ENCODE data around the gene ISLR. TPM values are rescaled to one million over a fixed set of nuclear protein-coding genes. Genes with fewer than 3 reads are reported as not detected.

The ISLR gene
- total RNA-seq, 4 donors from 2014 or later, result 0.91 to 38.0 (median 11.0) TPM

DNA sequence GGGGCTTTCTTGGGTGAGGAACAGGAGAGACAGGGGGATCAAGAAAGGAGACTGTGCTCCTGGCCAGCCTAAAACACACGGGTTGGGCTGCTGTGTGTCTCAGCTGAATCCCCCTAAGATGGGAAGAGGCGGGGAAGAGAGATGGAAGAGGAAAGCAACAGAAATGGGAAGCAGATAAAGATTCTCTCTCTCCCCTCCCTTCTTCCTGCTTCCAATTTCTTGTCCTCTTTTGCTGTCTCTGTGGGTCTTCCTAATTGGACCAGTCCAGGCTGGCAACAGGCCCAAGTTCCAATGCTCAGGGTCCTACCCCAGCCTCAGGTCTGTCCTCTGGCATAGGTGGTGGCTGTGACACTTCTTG lies 36.0 kb upstream of the ISLR start:
- no peak overlapping the region for H3K4me3 ChIP-seq
- WGBS, 2 donors, result 63 to 76% methylated on average over 2 of the region's 2 CpGs
- DNase-seq, result no peak
- H3K4me1 ChIP-seq, result peaks cover 17 to 50% (median 17%) of the 10 kb centered on the region in 3 donors
- peaks cover 17 to 99% (median 30%) of the 10 kb centered on the region in 4 donors for H3K27me3 ChIP-seq
- intact Hi-C loops (cut with DNase I), result no loop called here
- TF ChIP-seq, protein P1, sequence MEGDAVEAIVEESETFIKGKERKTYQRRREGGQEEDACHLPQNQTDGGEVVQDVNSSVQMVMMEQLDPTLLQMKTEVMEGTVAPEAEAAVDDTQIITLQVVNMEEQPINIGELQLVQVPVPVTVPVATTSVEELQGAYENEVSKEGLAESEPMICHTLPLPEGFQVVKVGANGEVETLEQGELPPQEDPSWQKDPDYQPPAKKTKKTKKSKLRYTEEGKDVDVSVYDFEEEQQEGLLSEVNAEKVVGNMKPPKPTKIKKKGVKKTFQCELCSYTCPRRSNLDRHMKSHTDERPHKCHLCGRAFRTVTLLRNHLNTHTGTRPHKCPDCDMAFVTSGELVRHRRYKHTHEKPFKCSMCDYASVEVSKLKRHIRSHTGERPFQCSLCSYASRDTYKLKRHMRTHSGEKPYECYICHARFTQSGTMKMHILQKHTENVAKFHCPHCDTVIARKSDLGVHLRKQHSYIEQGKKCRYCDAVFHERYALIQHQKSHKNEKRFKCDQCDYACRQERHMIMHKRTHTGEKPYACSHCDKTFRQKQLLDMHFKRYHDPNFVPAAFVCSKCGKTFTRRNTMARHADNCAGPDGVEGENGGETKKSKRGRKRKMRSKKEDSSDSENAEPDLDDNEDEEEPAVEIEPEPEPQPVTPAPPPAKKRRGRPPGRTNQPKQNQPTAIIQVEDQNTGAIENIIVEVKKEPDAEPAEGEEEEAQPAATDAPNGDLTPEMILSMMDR (IDR thresholded peaks at IDR 0.05), result no peak
- TF ChIP-seq POLR2A (IDR thresholded peaks at IDR 0.05), result no peak
- no peaks in the 10 kb centered on the region for H3K9me3 ChIP-seq
- H3K27ac ChIP-seq, result no peak overlapping the region
- no peaks in the 10 kb centered on the region for H3K36me3 ChIP-seq

DNA sequence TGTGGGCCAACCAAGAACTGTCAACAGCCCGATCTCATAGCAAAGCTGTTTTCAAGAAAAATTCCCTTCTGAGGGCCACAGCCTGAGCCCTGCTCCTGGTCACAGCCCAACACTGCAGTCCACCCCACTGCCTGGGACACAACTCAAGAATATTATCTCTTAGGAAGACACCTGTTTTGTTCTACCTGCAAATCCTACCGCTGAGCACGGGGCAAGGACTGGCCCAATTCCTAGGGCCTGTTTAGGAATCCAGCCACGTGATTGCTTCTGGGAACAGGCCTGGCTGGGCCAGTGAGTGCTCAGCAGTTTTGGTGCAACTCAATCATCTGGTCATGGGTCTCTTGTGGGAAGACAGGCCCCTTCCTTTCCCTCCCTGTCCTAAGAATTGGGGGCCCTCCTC lies 34.9 kb upstream of the ISLR start:
- no peak for DNase-seq
- H3K27me3 ChIP-seq, result peaks cover 11 to 96% (median 25%) of the 10 kb centered on the region in 4 donors
- intact Hi-C loops (cut with DNase I), result no loop called here
- no peak overlapping the region for H3K4me3 ChIP-seq
- TF ChIP-seq, protein P1 (IDR thresholded peaks at IDR 0.05), result no peak
- no peak for TF ChIP-seq POLR2A (IDR thresholded peaks at IDR 0.05)
- H3K36me3 ChIP-seq, result no peaks in the 10 kb centered on the region
- H3K4me1 ChIP-seq, result peaks cover 17 to 39% (median 17%) of the 10 kb centered on the region in 3 donors
- no peaks in the 10 kb centered on the region for H3K9me3 ChIP-seq
- no peak overlapping the region for H3K27ac ChIP-seq
- WGBS, 2 donors, result 81 to 100% methylated on average over 1 to 3 of the region's 4 CpGs

DNA sequence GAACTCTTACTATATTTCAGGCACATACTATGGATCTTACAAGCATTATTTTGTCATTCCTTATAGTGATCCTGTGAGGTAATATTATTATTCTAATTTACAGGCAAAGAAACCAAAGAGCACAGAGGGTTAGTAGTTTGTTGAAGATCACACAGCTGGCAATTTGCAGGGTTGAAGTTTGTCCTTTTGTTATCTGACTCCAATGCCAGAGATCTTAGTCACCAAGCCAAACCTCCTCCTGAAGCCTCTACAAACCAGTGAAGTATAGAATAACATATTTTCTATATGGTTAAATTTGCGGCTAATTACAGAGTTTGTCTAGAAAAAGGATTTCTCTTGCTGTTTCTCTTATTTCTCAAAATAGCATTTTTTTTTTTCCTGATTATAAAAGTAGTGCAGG lies 31.9 kb upstream of the ISLR start:
- H3K36me3 ChIP-seq, result no peaks in the 10 kb centered on the region
- TF ChIP-seq, protein P1 (IDR thresholded peaks at IDR 0.05), result no peak
- no peak for TF ChIP-seq POLR2A (IDR thresholded peaks at IDR 0.05)
- H3K4me3 ChIP-seq, result no peak overlapping the region
- no peak for DNase-seq
- intact Hi-C loops (cut with DNase I), result no loop called here
- H3K27me3 ChIP-seq, result peaks cover 0 to 85% (median 9%) of the 10 kb centered on the region in 4 donors
- H3K9me3 ChIP-seq, result peaks cover 0 to 5% (median 0%) of the 10 kb centered on the region in 3 donors
- 91 to 95% methylated on average over 1 of the region's 1 CpG for WGBS, 2 donors
- H3K27ac ChIP-seq, result no peak overlapping the region
- peaks cover 7 to 11% (median 8%) of the 10 kb centered on the region in 3 donors for H3K4me1 ChIP-seq

DNA sequence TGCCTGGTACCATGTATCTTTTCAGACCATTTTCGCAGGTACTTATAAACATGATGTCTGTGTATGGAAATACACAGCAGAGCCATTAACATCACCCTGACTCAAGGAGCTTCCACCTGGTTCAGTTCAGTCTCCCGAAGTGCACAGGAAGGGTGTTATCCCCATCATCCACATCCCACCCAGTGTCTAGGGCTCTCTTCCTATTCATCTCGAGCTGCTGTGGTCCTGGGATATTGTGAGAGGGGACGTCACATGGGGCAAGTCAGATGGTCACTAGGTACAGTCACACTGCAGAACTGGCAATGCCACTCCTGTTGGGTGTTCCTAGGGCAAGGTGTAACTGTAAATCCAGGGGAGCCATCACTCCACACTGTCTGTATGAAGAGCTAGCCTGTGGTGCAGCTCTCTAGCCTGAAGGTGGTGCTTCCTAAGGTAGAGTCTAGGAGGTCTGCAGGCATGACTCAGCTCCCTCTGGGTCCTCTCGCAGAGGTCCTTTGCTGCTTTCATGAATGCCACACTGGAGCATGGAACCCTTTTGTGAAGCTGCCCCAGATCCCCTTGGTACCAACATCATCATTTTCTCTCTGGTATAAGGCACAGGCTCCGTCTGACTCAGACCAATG lies 29.2 kb upstream of the ISLR start:
- WGBS, 2 donors, result 63 to 79% methylated on average over 6 of the region's 6 CpGs
- no peak for TF ChIP-seq POLR2A (IDR thresholded peaks at IDR 0.05)
- TF ChIP-seq, protein P1 (IDR thresholded peaks at IDR 0.05), result no peak
- intact Hi-C loops (cut with DNase I), result no loop called here
- H3K4me3 ChIP-seq, result no peak overlapping the region
- H3K36me3 ChIP-seq, result no peaks in the 10 kb centered on the region
- H3K27me3 ChIP-seq, result peaks cover 0 to 75% (median 0%) of the 10 kb centered on the region in 4 donors
- no peak overlapping the region for H3K27ac ChIP-seq
- no peak for DNase-seq
- peaks cover 0 to 8% (median 0%) of the 10 kb centered on the region in 3 donors for H3K9me3 ChIP-seq
- no peaks in the 10 kb centered on the region for H3K4me1 ChIP-seq

DNA sequence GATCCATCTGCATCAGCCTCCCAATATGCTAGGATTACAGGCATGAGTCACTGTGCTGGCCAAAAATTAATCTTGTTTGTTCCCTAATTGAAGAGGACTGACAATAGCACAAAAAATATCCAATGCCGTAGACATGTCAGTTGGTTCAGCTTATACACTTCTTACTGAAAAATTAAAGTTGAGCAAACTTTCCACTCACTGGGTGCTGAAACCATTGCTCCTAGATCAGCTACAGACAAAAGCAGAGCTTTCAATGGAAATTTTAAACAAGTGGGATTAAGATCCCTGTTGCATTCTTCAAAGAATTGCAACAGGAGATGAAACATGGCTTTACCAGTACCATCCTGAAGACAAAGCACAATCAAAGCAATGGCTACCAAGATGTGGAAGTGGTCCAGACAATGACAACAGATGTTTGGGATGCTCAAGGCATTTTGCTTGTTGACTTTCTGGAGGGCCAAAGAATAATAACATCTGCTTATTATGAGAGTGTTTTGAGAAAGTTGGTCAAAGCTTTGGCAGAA lies 27.2 kb upstream of the ISLR start:
- Histone ChIP-seq H3K4me3 (no peak overlapping the region), H3K4me1 (no peaks in the 10 kb centered on the region), H3K27me3 (peaks cover 0 to 56% (median 0%) of the 10 kb centered on the region in 4 donors), H3K27ac (no peak overlapping the region), H3K9me3 (peaks cover 0 to 8% (median 0%) of the 10 kb centered on the region in 3 donors), H3K36me3 (no peaks in the 10 kb centered on the region)
- 100% methylated on average over 1 of the region's 1 CpG for WGBS, 2 donors
- intact Hi-C loops (cut with DNase I), result no loop called here
- TF ChIP-seq, protein P1 (IDR thresholded peaks at IDR 0.05), result no peak
- no peak for TF ChIP-seq POLR2A (IDR thresholded peaks at IDR 0.05)
- no peak for DNase-seq
